ENCODE data around the gene SRCAP.

DNA sequence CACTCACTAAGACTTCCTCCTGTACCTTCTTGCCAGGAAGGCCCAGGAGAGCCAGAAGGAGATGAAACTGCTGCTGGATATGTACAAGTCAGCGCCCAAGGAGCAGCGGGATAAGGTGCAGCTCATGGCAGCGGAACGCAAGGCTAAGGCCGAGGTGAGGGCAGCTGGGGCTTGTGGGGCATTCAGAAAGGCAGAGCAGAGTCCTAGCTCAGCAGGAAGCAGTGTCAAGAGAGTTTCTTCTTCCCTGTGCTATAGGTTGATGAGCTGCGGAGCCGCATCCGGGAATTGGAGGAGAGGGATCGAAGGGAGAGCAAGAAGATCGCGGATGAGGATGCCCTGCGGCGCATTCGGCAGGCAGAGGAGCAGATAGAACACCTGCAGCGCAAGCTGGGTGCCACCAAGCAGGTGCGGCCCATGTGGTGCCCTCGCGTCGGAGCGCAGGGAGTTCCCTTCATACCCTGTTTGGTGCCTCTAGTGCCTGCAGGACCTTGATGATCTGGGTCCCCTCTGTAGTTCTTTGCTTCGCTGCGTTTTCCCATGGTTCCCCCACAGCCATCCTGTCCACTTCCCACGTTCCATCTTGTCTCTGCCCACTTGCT lies 69.7 kb downstream of the SRCAP start:
- TF ChIP-seq, protein P1, sequence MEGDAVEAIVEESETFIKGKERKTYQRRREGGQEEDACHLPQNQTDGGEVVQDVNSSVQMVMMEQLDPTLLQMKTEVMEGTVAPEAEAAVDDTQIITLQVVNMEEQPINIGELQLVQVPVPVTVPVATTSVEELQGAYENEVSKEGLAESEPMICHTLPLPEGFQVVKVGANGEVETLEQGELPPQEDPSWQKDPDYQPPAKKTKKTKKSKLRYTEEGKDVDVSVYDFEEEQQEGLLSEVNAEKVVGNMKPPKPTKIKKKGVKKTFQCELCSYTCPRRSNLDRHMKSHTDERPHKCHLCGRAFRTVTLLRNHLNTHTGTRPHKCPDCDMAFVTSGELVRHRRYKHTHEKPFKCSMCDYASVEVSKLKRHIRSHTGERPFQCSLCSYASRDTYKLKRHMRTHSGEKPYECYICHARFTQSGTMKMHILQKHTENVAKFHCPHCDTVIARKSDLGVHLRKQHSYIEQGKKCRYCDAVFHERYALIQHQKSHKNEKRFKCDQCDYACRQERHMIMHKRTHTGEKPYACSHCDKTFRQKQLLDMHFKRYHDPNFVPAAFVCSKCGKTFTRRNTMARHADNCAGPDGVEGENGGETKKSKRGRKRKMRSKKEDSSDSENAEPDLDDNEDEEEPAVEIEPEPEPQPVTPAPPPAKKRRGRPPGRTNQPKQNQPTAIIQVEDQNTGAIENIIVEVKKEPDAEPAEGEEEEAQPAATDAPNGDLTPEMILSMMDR (IDR thresholded peaks at IDR 0.05) = no peak
- TF ChIP-seq POLR2A (IDR thresholded peaks at IDR 0.05) = no peak
